GM18498 (cell line): Measurements from ENCODE around the gene CYP20A1.

Source experiments
- ATAC-seq: cut with Tn5 transposase; IDR thresholded peaks from one replicate; pipeline ENCODE4 v1.9.1; 2021; ENCODE audit warnings: mild to moderate bottlenecking, moderate library complexity; ENCODE audit not compliant: unreplicated experiment

The CYP20A1 gene

GRCh38 chr2:203352604-203353255, 113.9 kb downstream of the CYP20A1 start:
- ATAC-seq: no peak

GRCh38 chr2:203354966-203355365, 116.1 kb downstream of the CYP20A1 start:
- no peak for ATAC-seq
